ENCODE measurements around the gene SDK1. TPM values are rescaled to one million over a fixed set of nuclear protein-coding genes. Genes with fewer than 3 reads are reported as not detected.
"Not testable (repeated sequence)": the region's sequence is repeated elsewhere in the genome, so short reads cannot be mapped to it uniquely, and the experiment has no call there.

The SDK1 gene
- total RNA-seq, 2 donors from 2014 or later, result 1.3 to 2.6 TPM

GRCh38 chr7:3578399-3578798, 277.3 kb downstream of the SDK1 start:
- H3K27me3 ChIP-seq, result no peaks in the 10 kb centered on the region
- DNase-seq, result no peak
- no peaks in the 10 kb centered on the region for H3K4me1 ChIP-seq
- H3K4me3 ChIP-seq, result no peak overlapping the region
- H3K9me3 ChIP-seq, result no peaks in the 10 kb centered on the region
- intact Hi-C loops (cut with DNase I), result no loop called here
- no peaks in the 10 kb centered on the region for H3K36me3 ChIP-seq
- H3K9ac ChIP-seq (ENCODE audit: low read depth in 2 of 2, low read length in 2 of 2), result no peak overlapping the region
- no peak for TF ChIP-seq CTCF (IDR thresholded peaks at IDR 0.05)
- H3K27ac ChIP-seq, result no peak overlapping the region

GRCh38 chr7:3579638-3580219, 278.7 kb downstream of the SDK1 start:
- Histone ChIP-seq H3K36me3 (no peaks in the 10 kb centered on the region), H3K27me3 (no peaks in the 10 kb centered on the region), H3K4me1 (no peaks in the 10 kb centered on the region), H3K4me3 (no peak overlapping the region), H3K27ac (no peak overlapping the region), H3K9me3 (no peaks in the 10 kb centered on the region), H3K9ac (ENCODE audit: low read depth in 2 of 2, low read length in 2 of 2) (no peak overlapping the region)
- DNase-seq, result no peak
- no peak for TF ChIP-seq CTCF (IDR thresholded peaks at IDR 0.05)
- intact Hi-C loops (cut with DNase I), result no loop called here

- H3K36me3 ChIP-seq; H3K4me3 ChIP-seq; H3K9me3 ChIP-seq; H3K4me1 ChIP-seq; H3K27ac ChIP-seq; intact Hi-C loops (cut with DNase I); H3K9ac ChIP-seq (ENCODE audit: low read depth in 2 of 2, low read length in 2 of 2); H3K27me3 ChIP-seq; DNase-seq: not testable (repeated sequence)
Measured at GRCh38 chr7:3582145-3582544, 281.1 kb downstream of the SDK1 start.

- H3K36me3 ChIP-seq, result no peaks in the 10 kb centered on the region
- no peaks in the 10 kb centered on the region for H3K27me3 ChIP-seq
- H3K9ac ChIP-seq (ENCODE audit: low read depth in 2 of 2, low read length in 2 of 2), result no peak overlapping the region
- intact Hi-C loops (cut with DNase I), result no loop called here
- no peaks in the 10 kb centered on the region for H3K4me1 ChIP-seq
- no peak overlapping the region for H3K4me3 ChIP-seq
- H3K9me3 ChIP-seq, result no peaks in the 10 kb centered on the region
- DNase-seq, result no peak
- TF ChIP-seq CTCF (IDR thresholded peaks at IDR 0.05), result no peak
- H3K27ac ChIP-seq, result no peak overlapping the region
Measured at GRCh38 chr7:3585826-3586225, 284.8 kb downstream of the SDK1 start.

GRCh38 chr7:3588341-3588740, 287.3 kb downstream of the SDK1 start:
- no peak overlapping the region for H3K27ac ChIP-seq
- intact Hi-C loops (cut with DNase I), result no loop called here
- H3K4me3 ChIP-seq, result no peak overlapping the region
- no peak for TF ChIP-seq CTCF (IDR thresholded peaks at IDR 0.05)
- DNase-seq, result no peak
- H3K9me3 ChIP-seq, result no peaks in the 10 kb centered on the region
- H3K4me1 ChIP-seq, result no peaks in the 10 kb centered on the region
- no peaks in the 10 kb centered on the region for H3K36me3 ChIP-seq
- H3K27me3 ChIP-seq, result no peaks in the 10 kb centered on the region
- H3K9ac ChIP-seq (ENCODE audit: low read depth in 2 of 2, low read length in 2 of 2), result no peak overlapping the region

GRCh38 chr7:3589752-3590151, 288.7 kb downstream of the SDK1 start:
- no peak for TF ChIP-seq CTCF (IDR thresholded peaks at IDR 0.05)
- Histone ChIP-seq H3K27ac (no peak overlapping the region), H3K9ac (ENCODE audit: low read depth in 2 of 2, low read length in 2 of 2) (no peak overlapping the region), H3K4me3 (no peak overlapping the region), H3K9me3 (no peaks in the 10 kb centered on the region), H3K27me3 (no peaks in the 10 kb centered on the region), H3K4me1 (no peaks in the 10 kb centered on the region), H3K36me3 (no peaks in the 10 kb centered on the region)
- no peak for DNase-seq
- intact Hi-C loops (cut with DNase I), result loop anchor here (5.0 kb wide), 1 partner anchor 107 kb away; no protein-coding TSS in a partner anchor

Data from colonic mucosa (tissue), 4 donors.